Endothelial cell of hepatic sinusoid (primary cell): ENCODE data around the gene FGR.
"Not testable (repeated sequence)": the region's sequence is repeated elsewhere in the genome, so short reads cannot be mapped to it uniquely, and the experiment has no call there.

Experiments used
- in situ Hi-C: cut with HindIII; loops from 2 replicates; pipeline ENCODE4 v1.10.0; 2017; ENCODE audit warnings: low sequenced_read_pairs

Gene FGR

DNA sequence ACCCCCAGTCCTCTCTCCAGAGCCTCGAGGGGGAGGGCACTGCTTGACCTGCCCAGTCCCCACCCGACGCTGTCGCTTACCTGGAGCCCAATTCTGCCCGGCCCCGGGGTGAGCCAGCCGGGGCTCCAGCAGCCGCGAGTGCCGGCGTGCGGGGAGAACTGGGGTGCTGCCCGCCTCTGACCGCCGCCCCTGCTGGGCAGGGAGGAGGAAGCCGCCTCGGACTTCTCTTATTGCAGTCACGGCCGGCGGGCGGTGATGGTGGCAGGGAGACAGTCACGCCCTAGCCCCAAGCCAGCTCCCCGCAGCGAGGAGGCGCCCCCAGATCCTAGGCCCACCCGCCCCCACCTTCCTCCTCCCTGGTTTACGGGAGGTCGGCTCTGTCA, at the start of gene FGR:
Gene FGR, minus strand, starts transcription at position 201 of the 383 bp plus-strand sequence. CDS start 11,269 bp downstream, outside the sequence.
- in situ Hi-C loops: no loop called here

- in situ Hi-C loops: no loop called here
Measured at GRCh38 chr1:27684176-27684575, 49.2 kb upstream of the FGR start.

GRCh38 chr1:27682351-27682944, 47.5 kb upstream of the FGR start:
- in situ Hi-C loops: no loop called here

DNA sequence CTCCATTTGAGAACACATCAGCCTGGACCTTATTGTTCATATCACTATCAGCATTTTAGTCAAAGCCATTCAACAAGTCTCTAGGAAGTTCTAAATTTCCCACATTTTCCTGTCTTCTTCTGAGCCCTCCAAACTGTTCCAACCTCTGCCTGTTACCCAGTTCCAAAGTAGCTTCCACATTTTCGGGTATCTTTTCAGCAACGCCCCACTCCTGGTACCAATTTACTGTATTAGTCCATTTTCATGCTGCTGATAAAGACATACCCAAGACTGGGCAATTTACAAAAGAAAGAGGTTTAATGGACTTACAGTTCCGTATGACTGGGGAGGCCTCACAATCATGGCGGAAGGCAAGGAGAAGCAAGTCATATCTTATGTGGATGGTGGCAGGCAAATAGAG, 46.6 kb upstream of the FGR start:
- in situ Hi-C loops: not testable (repeated sequence)

DNA sequence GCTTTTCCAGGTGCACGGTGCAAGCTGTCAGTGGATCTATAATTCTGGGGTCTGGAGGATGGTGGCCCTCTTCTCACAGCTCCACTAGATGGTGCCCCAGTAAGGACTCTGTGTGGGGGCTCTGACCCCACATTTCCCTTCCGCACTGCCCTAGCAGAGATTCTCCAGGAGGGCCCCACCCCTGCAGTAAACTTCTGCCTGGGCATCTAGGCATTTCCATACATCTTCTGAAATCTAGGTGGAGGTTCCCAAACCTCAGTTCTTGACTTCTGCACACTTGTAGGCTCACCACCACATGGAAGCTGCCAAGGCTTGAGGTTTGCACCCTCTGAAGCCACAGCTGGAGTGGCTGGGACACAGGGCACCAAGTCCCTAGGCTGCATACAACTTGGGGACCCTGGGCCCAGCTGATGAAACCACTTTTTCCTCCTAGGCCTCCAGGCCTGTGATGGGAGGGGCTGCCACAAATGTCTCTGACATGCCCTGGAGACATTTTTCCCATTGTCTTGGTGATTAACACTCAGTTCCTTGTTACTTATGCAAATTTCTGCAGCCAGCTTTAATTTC, 45.3 kb upstream of the FGR start:
- in situ Hi-C loops: not testable (repeated sequence)

GRCh38 chr1:27678747-27679146, 43.8 kb upstream of the FGR start:
- in situ Hi-C loops: no loop called here

DNA sequence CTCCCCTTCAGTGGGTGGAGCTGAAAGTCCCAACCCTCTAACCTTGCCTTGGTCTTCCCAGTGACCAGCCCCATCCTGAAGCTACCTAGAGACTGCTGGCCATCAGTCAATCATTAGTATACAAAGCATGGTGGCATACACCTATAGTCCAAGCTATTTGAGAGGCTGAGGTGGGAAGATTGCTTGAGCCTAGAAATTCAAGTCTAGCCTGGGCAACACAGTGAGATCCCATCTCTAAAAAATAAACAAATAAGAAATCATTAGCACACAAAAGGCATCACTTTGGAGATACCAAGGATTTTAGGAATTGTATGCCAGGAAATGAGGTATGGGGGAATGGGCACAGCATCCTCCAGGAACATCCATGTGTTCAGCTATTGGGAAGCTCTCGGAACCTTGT, 41.4 kb upstream of the FGR start:
- in situ Hi-C loops: no loop called here

DNA sequence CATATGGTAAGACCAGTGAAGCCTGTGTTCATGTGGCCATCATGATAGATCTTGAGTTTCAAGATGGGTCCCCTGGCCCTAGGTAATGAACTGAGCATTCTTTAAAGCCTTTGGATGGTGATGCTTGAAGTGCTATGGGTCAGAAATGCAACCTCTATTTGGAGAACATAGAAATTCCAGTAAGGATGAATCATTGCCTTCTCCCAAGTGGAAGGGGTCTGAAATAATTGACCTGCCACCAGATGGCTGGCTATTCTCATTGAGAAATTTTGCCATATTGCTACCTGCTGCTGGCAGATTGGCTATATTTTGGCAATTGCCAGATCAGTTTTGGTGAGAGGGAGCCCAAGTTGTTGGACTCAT, 37.7 kb upstream of the FGR start:
- in situ Hi-C loops: no loop called here

GRCh38 chr1:27671964-27672749, 37.2 kb upstream of the FGR start, which contains the start of gene IFI6:
IFI6 (minus strand) TSS chr1:27672192; CDS start chr1:27669314, 2,878 bp downstream.
- in situ Hi-C loops: no loop called here

- in situ Hi-C loops: loop anchor here (5.0 kb wide), 1 partner anchor 53 kb away; no protein-coding TSS in a partner anchor
Measured at GRCh38 chr1:27669876-27670275, 34.9 kb upstream of the FGR start.

DNA sequence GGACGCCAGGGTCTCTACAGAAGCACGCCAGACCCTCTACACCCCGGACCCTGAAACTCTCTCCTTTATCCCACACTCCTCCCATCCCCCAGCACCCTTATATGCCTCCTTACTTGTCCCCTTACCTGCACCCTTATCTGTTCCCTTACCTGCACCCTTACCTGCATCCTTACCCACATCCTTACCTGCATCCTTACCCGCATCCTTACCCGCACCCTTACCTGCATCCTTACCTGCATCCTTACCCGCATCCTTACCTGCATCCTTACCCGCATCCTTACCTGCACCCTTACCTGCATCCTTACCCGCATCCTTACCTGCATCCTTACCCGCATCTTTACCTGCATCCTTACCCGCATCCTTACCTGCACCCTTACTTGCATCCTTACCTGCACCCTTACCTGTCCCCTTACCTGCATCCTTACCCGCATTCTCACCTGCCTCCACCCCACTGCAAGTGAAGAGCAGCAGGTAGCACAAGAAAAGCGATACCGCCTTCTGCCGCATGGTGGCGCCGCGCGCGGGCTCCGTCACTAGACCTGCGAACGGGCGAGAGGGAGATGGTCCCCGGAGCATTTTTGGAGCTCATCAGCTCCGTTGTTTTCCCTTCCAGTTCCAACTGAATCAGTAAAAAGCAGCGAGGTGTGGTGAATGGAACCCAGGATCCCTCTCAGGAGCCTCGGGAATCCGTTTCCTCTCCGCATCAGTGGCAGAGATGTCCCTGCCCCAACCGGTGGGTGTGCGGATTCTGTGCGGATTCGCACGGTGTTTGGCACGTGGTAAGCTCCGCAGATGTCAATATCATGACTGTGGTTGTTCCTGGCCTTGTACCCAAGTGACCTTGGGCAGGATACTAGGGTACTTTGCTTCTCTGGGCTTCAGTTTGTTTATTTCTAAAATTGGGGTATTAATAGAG, 34.1 kb upstream of the FGR start:
- in situ Hi-C loops: loop anchor here (5.0 kb wide), 1 partner anchor 52 kb away; no protein-coding TSS in a partner anchor

DNA sequence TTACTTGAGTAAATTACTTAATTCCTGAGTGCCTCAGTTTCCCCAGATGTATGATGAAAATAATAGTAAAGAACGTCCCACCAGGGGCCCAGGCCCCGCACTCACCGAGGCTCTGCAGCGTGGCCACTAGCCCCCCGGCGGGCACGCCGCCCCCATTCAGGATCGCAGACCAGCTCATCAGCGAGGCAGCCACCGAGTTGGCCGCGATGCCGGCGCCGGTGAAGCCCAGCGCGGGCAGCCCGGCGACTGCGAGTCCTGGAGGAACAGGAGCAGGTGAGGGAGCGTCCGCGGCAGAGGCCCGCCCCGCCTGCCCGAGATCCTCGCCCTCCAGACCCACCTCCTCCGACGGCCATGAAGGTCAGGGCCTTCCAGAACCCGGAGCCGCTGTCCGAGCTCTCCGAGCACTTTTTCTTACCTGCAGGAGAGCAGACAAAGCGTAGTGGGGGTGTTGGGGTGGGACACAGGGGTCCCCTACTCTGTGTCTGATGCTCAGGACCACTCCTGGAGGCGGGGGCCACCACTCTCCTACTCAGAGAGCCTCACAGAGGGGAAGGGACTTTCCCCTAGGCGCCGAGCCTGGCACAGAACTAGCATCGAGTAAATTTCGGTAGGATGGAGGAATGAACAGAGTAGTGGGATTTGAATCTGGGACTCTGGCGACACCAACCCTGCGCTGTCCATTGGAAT, 33.3 kb upstream of the FGR start:
- in situ Hi-C loops: loop anchor here (5.0 kb wide), 1 partner anchor 51 kb away; no protein-coding TSS in a partner anchor

DNA sequence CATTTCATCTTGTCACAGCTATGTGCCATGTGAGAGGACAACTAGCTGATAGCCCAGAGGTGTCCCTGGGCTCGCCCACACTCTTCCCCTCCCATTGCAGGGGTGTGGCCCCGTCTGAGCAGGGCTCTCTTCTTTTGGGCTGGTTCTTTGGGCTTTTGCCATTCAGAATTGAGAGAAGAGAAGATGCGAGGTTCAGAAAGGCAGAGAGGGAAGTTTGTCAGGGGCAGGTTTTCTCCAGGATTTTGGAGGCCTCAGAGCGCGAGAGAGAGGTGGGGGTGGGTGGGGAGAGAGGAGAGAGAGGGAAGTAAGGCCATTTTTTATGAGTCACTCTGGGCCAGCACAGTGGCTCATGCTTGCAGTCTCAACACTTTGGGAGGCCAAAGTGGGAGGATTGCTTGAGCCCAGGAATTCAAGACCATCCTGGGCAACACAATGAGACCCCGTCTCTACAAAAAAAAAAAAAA, 31.8 kb upstream of the FGR start:
- in situ Hi-C loops: loop anchor here (5.0 kb wide), 1 partner anchor 50 kb away; no protein-coding TSS in a partner anchor

GRCh38 chr1:27666294-27666693, 31.3 kb upstream of the FGR start:
- in situ Hi-C loops: loop anchor here (5.0 kb wide), 1 partner anchor 49 kb away; no protein-coding TSS in a partner anchor

DNA sequence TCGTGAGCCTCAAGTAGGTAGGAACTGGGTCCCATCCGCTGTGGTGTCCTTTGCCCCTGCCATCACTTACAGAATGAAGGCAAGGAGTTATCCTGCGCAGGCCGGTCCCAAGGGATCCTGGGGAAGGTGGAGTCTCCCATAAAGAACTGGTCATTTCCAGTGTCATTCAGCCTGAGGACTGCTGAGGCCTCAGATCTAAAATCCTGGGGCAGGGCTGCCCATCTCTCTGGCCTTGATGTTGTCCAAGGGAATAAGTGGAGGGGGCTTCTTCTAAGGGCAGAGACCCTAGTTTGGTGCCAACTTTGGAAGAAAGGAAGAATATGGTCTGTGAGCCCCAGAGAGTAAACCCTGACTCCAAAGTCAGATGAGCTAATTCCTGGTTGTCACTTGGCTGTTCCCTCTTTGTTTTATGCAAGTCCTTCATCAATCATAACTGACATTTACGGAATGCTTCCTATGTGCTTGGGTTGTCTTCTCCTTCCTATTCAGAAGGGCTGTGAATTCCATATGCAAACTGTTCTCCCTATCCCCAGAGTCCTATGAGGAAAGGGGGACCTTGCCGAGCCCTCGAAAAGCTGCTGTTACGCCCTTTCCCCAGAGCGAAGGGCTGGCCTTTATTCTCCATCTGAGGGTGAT, 30.1 kb upstream of the FGR start:
- in situ Hi-C loops: loop anchor here (5.0 kb wide), 1 partner anchor 48 kb away; no protein-coding TSS in a partner anchor

DNA sequence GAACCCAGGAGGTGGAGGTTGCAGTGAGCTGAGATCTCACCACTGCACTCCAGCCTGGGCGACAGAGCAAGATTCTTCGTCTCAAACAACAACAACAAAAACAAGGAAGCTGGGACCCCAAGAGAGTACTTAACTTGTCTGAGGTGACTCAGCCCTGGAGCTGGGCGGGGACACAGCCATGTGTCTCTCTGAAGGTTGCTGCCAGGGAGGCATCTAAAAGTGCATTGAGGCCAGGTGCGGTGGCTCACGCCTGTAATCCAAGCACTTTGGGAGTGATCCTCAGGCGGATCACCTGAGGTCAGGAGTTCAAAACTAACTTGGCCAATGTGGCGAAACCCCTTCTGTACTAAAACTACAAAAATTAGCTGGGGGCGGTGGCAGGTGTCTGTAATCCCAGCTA, 29.3 kb upstream of the FGR start:
- in situ Hi-C loops: no loop called here

- in situ Hi-C loops: no loop called here
Measured at GRCh38 chr1:27662707-27663393, 27.9 kb upstream of the FGR start.

DNA sequence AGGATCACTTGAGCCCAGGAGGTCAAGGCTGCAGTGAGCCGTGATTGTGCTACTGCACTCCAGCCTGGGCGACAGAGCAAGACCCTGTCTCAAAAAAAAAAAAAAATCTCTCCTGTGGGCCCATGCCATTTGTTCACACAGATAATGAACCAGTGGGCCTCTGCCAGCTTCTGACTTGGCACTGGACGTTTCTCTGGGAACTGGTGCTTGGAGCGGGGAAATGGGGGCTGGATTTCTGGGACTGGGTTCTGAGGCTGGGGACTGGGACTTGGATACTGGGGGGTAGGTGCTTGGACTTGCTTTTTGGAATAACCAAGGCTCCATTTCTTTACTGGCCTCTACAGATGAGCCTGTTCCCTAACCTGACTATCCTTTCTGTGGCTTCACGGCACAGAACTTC, 27.3 kb upstream of the FGR start:
- in situ Hi-C loops: no loop called here
